HG03558 (cell line): ENCODE measurements around the gene SIGLEC11.
"Not testable (repeated sequence)": the region's sequence is repeated elsewhere in the genome, so short reads cannot be mapped to it uniquely, and the experiment has no call there.

Experiments
- ATAC-seq: cut with Tn5 transposase; IDR thresholded peaks from one replicate; pipeline ENCODE4 v1.9.1; 2021; ENCODE audit warnings: moderate number of reproducible peaks; ENCODE audit not compliant: unreplicated experiment; ENCODE audit errors: extremely low read depth

The SIGLEC11 gene

DNA sequence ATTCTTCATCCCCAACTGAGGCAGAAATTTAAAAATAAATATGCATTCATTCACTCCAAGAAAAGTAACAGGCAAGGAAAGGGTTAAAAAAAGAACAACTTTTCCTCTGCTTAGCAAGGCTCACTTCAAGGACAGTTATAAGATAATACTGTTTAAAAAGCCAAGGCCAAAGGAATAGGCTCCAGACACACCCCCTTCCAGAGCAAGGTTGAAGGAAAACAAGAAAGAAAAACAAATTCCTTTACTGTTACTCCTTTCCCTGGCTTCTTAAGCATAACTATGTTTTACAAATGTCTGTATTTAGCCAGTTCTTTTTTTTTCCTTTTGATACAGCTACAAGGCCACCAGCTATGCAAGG lies 8.5 kb downstream of the SIGLEC11 start:
- no peak for ATAC-seq

DNA sequence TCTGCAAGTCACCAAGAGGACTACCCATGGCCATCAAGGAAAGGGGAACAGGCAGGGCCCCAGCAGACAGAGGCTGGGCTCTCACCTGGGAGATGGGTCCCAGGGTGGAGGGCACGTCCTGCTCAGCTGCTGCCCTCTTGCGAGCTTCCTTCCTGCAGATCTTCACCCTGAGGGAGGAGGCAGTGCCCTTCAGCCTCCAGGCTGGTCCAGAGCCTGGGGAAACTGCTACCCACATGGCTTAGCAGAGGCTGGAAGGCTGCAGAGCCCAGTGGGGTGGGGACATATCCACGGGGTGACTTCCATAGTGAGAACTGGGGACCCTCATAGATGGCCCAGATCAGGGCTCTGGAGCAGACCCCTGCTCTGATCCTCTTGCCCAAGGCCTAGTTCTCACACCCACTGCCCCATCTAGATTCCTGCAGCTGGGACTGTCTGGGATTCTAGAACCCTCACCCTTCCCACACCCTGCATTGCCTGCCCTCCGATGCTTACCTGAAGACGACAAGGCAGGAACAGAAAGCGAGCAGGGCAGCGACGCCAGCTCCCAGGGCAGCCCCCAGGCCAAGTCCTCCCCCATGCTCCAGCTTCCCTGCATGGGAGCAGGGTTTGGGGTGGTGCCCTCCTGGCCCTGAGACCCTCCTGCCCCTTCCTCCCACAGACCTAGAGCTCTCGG lies 9.0 kb downstream of the SIGLEC11 start:
- no peak for ATAC-seq

DNA sequence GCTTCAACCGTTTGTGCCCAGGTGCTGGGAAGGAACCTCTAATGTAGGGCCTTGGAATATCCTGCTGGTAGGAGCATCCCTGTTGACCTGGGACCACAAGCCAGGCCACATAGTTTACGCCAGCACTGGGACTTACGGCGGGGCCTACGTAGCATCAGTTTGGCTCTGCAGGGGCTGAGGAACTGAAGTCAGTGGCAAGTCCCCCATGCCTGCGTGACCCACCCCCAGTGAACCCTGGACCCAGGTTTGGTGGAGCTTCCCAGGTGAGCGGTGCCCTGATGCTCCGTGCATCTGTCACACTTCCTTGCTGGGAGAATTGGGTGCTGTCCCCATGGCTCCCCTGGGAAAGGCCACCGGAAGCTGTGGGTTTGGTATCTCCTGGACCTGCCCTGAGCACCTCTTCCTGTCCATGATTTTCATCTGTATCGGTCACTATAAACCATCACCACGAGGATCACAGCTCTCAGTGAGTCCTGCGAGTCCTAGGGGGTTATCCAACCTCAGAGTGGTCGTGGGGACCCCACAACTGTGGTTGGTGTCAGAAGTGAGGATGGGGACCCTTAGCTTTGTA lies 9.9 kb downstream of the SIGLEC11 start:
- no peak for ATAC-seq

DNA sequence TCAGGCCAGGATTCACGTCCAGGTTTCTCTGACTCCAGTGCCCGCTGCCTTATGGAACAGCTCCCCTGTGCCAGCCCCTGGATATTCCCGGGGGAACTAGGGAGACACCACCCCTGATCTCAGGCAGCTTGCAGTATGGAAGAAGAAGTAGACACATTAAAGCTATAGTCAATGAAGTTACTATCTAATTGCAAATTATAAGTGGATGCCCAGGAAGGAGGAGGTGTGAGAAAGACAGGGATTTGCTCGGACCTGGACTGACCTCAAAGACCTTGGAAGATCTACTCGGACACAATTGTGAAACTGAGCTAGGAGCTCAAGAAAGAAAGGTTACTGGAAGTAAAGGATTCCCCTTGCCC lies 10.4 kb downstream of the SIGLEC11 start:
- no peak for ATAC-seq

DNA sequence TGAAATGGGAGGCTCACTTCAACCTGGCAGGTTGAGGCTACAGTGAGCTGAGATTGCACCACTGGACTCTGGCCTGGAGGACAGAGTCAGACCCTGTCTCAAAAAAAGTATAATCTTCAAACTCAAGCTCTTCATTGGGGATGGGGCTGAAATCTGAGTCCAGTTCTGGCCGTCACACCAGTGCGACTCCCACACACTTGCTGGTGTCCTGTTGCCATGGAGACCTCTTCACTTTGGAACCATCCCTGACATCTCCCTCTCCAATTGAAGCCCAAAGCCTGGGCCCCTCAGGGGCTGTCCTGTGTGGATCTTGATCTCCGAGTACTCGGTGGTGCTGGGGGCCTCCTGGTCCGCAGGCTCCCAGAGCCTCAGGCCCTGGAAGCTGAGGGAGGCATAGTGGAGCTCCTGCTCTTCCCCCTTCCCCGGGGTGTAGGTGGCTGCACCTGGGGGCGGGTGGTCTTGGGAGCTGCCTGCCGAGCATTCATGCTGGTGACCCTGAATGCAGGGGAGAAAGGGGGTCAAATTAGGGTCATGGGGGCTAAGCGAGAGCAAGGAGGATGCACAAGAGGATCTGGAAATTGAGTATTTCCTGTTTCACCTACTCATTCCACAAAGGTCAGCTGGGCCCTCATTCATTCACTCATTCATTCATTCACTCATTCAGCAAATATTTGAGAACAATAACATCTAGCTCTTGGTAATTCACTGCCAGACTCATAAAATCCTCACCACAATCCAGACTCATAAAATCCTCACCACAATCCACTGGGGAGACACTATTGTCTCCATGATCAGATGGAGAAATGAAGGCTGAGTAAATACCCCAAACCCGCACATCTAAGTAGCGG lies 11.0 kb downstream of the SIGLEC11 start:
- no peak for ATAC-seq

- no peak for ATAC-seq
These were observed 14.6 kb downstream of the SIGLEC11 start for GRCh38 chr19:49946415-49946814.

GRCh38 chr19:49944567-49944966 lies 16.4 kb downstream of the SIGLEC11 start:
- not testable (repeated sequence) for ATAC-seq

DNA sequence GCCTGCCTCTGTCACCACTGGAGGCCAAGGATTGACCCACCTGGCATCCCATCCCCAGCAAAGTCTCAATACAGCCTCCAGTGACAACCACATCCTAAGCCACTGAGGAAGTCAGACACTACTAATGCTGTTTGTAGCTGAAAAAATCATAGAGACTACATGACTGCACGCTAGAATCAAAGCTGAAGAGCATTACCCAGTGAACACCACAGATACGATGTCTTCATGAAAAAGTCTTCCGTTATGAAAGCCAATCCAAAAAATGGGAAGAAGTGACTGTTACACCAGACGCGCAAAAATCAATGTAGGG lies 20.5 kb downstream of the SIGLEC11 start:
- no peak for ATAC-seq

DNA sequence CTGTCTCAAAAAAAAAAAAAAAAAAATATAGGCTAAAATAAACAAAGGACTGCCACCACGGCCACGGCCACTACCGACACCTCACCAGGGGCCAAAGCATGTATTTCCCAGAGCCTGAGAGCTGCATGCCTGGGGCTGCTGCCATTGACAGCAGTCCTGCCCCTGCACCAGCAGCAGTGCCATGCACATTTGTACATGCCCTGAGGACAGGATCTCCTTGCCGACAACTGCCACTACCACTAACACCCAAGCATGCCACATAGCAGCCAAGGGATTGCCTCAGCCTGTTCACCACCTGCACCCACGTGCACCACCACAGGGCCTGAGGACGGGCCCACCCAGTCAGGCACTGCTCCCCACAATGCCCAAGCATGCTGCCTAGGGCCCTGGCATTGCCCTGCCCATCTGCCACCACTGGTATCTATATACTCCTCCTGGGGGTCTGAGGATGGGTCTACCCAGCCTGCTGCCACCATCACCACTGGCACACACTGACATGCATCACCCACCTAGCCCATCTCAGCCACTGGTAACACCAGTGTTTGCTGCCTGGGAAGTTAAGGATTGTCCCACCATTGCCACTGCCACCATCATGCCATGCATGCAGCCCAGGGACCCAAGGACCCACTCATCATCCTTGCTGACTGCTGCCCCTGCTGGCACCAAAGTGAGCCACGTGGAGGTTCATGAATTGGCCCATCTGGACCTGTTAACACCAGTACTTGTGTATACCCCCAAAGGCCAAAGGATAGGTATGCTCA lies 21.1 kb downstream of the SIGLEC11 start:
- ATAC-seq, result no peak

- ATAC-seq, result no peak
These were observed 22.3 kb downstream of the SIGLEC11 start for GRCh38 chr19:49938662-49939061.

- no peak for ATAC-seq
These were observed 23.1 kb downstream of the SIGLEC11 start for GRCh38 chr19:49937750-49938381.

- ATAC-seq, result no peak
These were observed 24.4 kb downstream of the SIGLEC11 start for GRCh38 chr19:49936549-49936948.

DNA sequence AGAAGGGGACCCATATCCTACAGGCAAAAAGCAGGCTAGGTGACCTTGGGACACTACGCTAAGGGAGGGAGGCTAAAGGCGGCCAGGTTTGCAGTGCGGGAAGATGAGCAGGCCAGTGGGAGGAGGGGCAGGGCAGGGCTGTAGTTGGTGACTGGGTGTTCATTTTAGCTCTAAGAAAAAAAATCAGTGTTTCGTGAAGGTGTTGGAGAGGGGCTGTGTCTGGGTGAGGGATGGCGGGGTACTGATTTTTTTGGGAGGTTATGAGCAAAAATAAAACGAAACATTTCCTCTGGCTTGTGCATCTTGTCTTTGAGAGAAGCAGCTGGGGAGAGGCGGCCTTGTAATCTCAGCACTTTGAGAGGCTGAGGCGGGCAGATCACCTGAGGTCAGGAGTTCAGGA lies 27.3 kb downstream of the SIGLEC11 start:
- no peak for ATAC-seq

GRCh38 chr19:49932731-49933131 lies 28.2 kb downstream of the SIGLEC11 start:
- ATAC-seq, result no peak

DNA sequence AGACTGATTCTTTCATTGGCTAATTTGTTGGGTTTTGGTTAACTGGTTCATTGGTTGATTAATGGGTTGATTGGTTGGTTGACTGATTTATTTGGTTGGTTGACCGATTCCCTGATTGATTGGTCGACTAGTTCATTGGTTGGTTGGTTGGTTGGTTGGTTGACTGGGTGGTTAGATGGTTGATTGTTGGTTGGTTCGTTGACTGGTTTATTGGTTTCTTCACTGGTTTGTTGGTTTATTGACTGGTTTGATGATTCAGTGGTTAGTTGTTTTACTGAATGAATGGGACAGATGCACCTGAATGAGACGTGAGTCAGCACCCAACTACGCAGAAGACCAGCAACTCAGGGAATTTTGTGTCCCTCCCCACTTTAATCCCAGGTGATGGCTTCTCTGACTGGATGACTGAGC lies 28.9 kb downstream of the SIGLEC11 start:
- ATAC-seq, result no peak

DNA sequence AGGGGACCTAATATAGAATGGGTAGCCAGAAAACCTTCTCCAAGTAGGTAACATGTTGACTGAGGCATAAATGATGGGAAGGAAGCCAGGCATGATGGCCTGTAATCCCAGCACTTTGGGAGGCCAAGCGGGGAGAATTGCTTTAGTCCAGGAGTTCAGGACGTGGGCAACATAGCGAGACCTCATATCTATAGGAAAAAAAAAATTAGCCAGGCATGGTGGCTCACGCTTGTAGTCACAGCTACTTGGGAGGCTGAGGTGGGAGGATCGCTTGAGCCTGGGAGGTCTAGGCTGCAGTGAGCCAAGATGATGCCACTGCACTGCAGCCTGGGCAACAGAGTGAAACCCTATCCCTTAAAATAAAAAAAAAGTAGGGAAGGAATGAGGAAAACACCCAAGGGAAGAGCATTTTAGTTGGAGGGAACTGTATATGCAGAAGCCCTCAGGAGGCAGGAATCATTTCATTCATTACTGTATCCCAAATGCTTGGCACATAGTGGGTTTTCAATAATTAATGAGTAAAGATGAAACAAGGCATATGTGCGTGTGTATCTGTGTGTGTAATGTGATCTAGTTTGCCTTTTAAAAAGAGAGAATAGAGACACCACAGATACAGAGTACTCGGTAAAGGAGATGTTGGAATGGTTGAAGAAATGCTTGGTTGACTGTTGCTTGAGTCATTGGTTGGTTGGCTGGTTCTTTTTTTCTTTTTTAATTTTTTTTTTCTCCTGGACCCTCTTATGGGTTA lies 29.5 kb downstream of the SIGLEC11 start:
- ATAC-seq, result no peak

GRCh38 chr19:49930483-49931011 lies 30.4 kb downstream of the SIGLEC11 start:
- ATAC-seq, result no peak

- ATAC-seq, result peak; percentile 33
These were observed 31.1 kb downstream of the SIGLEC11 start for GRCh38 chr19:49929611-49930482.
